Adipose tissue (tissue), 3 donors: ENCODE data around the gene MCF2L2. TPM values are rescaled to one million over a fixed set of nuclear protein-coding genes. Genes with fewer than 3 reads are reported as not detected.
"Not testable (repeated sequence)": the region's sequence is repeated elsewhere in the genome, so short reads cannot be mapped to it uniquely, and the experiment has no call there.

ENCODE experiments used
- H3K27ac ChIP-seq: one replicate; pipeline ENCODE4 v1.5.1; 2013; ENCODE audit warnings: low read depth, low read length
- WGBS, 3 donors: extraction: QIAGEN DNeasy Blood & Tissue Kit; methylation state at CpG; one replicate each; pipeline ENCODE4 v1.1.7; 2013; 5-methylcytosine and 5-hydroxymethylcytosine counted together
- polyA plus RNA-seq, 3 donors: library from polyadenylated mRNA; stranded (reverse); fragments of 200-250 nt; gene quantifications; one replicate each; pipeline ENCODE4 v1.2.3, GENCODE V29; 2013
- donor health status: healthy with polysubstance abuse.
- donor health status: Bipolar disorder and iron deficiency.
- donor health status: healthy.

Gene MCF2L2
- polyA plus RNA-seq, 3 donors: 0.06 to 0.22 (median 0.12) TPM

- H3K27ac ChIP-seq: no peak overlapping the region
- WGBS, 3 donors: 90 to 94% (median 94%) methylated on average over 12 of the region's 12 CpGs
Measured at GRCh38 chr3:183378545-183378944, 49.9 kb downstream of the MCF2L2 start.

- 86 to 87% (median 86%) methylated on average over 3 of the region's 3 CpGs for WGBS, 3 donors
- H3K27ac ChIP-seq: no peak overlapping the region
Measured at GRCh38 chr3:183378008-183378407, 50.4 kb downstream of the MCF2L2 start.

GRCh38 chr3:183377307-183377959 lies 51.0 kb downstream of the MCF2L2 start:
- WGBS, 3 donors: 69 to 75% (median 70%) methylated on average over 7 of the region's 7 CpGs
- no peak overlapping the region for H3K27ac ChIP-seq

GRCh38 chr3:183375787-183376186 lies 52.6 kb downstream of the MCF2L2 start:
- H3K27ac ChIP-seq: no peak overlapping the region
- WGBS, 3 donors: 58 to 81% (median 63%) methylated on average over 5 of the region's 5 CpGs

GRCh38 chr3:183375337-183375736 lies 53.1 kb downstream of the MCF2L2 start:
- no peak overlapping the region for H3K27ac ChIP-seq
- 70 to 79% (median 72%) methylated on average over 6 of the region's 6 CpGs for WGBS, 3 donors

- WGBS, 3 donors: 76 to 90% (median 79%) methylated on average over 3 of the region's 3 CpGs
- no peak overlapping the region for H3K27ac ChIP-seq
Measured at GRCh38 chr3:183372911-183373310, 55.5 kb downstream of the MCF2L2 start.

GRCh38 chr3:183371600-183371968 lies 56.8 kb downstream of the MCF2L2 start:
- not testable (repeated sequence) for H3K27ac ChIP-seq

GRCh38 chr3:183370391-183370790 lies 58.0 kb downstream of the MCF2L2 start:
- no peak overlapping the region for H3K27ac ChIP-seq
- WGBS, 3 donors: 85 to 95% (median 94%) methylated on average over 4 of the region's 4 CpGs

More at GRCh38 chr3:183371600-183371968, 56.8 kb downstream of the MCF2L2 start:
- 71 to 87% (median 75%) methylated on average over 5 of the region's 5 CpGs for WGBS, 3 donors

- WGBS, 3 donors: 70 to 97% (median 76%) methylated on average over 2 of the region's 2 CpGs
- no peak overlapping the region for H3K27ac ChIP-seq
Measured at GRCh38 chr3:183369627-183370026, 58.8 kb downstream of the MCF2L2 start.

GRCh38 chr3:183369117-183369516 lies 59.3 kb downstream of the MCF2L2 start:
- 70 to 88% (median 74%) methylated on average over 4 of the region's 4 CpGs for WGBS, 3 donors
- H3K27ac ChIP-seq: no peak overlapping the region

- H3K27ac ChIP-seq: no peak overlapping the region
- 74 to 91% (median 86%) methylated on average over 3 of the region's 3 CpGs for WGBS, 3 donors
Measured at GRCh38 chr3:183360971-183361624, 67.3 kb downstream of the MCF2L2 start.

- WGBS, 3 donors: 50 to 58% (median 51%) methylated on average over 2 of the region's 2 CpGs
- H3K27ac ChIP-seq: no peak overlapping the region
Measured at GRCh38 chr3:183359036-183359435, 69.4 kb downstream of the MCF2L2 start.

GRCh38 chr3:183357564-183358079 lies 70.8 kb downstream of the MCF2L2 start:
- WGBS, 3 donors: 77 to 87% (median 78%) methylated on average over 8 of the region's 8 CpGs
- H3K27ac ChIP-seq: no peak overlapping the region

- no peak overlapping the region for H3K27ac ChIP-seq
Measured at GRCh38 chr3:183356920-183357319, 71.5 kb downstream of the MCF2L2 start.

GRCh38 chr3:183354874-183355273 lies 73.5 kb downstream of the MCF2L2 start:
- no peak overlapping the region for H3K27ac ChIP-seq
- WGBS, 3 donors: 89 to 98% (median 94%) methylated on average over 1 of the region's 1 CpG

GRCh38 chr3:183354325-183354831 lies 74.0 kb downstream of the MCF2L2 start:
- WGBS, 3 donors: 72 to 90% (median 81%) methylated on average over 3 of the region's 3 CpGs

GRCh38 chr3:183353421-183353820 lies 75.0 kb downstream of the MCF2L2 start:
- no peak overlapping the region for H3K27ac ChIP-seq
- 86 to 92% (median 89%) methylated on average over 7 of the region's 7 CpGs for WGBS, 3 donors

More at GRCh38 chr3:183354325-183354831, 74.0 kb downstream of the MCF2L2 start:
- H3K27ac ChIP-seq: no peak overlapping the region

GRCh38 chr3:183350164-183350563 lies 78.3 kb downstream of the MCF2L2 start:
- 64 to 78% (median 68%) methylated on average over 3 of the region's 3 CpGs for WGBS, 3 donors
- H3K27ac ChIP-seq: no peak overlapping the region

GRCh38 chr3:183349421-183350157 lies 78.8 kb downstream of the MCF2L2 start:
- no peak overlapping the region for H3K27ac ChIP-seq

More at GRCh38 chr3:183349421-183350157, 78.8 kb downstream of the MCF2L2 start:
- 42 to 72% (median 64%) methylated on average over 8 of the region's 8 CpGs for WGBS, 3 donors
